T-helper 1 cell treated with Interleukin-12 subunit alpha and Interleukin-12 subunit beta and Interleukin-4 antibody, amounts not matched to agents 30 ng/mL and 1 ng/mL, for 36 hours (primary cell): ENCODE data around the gene ZNF213. TPM values are rescaled to one million over a fixed set of nuclear protein-coding genes. Genes with fewer than 3 reads are reported as not detected.

ENCODE experiments used
- intact Hi-C: fragments of 100-400 bp; cut with micrococcal nuclease; formaldehyde crosslinking; loops from one replicate; pipeline ENCODE4 v1.15.1; 2024
- total RNA-seq: library from RNA; stranded (reverse); gene quantifications from 2 replicates; pipeline ENCODE4 v1.2.3, GENCODE V29; 2022

The ZNF213 gene
- total RNA-seq, 1 donor from 2014 or later: 11.3 TPM

DNA sequence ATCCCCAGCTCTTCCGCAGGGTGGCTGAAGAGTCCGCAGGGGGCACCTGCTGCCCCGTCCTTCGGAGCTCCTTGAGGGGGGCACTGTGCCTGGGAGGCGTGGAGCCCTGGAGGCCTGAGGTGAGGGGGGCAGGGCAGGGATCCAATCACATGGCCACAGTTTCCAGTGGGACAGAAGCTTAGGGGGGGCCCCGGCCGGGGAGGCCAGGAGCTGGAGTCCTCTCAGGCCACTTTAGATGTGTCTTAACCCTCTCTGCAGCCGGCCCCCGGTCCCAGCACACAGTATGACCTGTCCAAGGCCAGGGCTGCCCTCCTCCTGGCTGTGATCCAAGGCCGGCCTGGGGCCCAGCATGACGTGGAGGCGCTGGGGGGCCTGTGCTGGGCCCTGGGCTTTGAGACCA lies 10.8 kb downstream of the ZNF213 start:
- intact Hi-C loops: no loop called here

DNA sequence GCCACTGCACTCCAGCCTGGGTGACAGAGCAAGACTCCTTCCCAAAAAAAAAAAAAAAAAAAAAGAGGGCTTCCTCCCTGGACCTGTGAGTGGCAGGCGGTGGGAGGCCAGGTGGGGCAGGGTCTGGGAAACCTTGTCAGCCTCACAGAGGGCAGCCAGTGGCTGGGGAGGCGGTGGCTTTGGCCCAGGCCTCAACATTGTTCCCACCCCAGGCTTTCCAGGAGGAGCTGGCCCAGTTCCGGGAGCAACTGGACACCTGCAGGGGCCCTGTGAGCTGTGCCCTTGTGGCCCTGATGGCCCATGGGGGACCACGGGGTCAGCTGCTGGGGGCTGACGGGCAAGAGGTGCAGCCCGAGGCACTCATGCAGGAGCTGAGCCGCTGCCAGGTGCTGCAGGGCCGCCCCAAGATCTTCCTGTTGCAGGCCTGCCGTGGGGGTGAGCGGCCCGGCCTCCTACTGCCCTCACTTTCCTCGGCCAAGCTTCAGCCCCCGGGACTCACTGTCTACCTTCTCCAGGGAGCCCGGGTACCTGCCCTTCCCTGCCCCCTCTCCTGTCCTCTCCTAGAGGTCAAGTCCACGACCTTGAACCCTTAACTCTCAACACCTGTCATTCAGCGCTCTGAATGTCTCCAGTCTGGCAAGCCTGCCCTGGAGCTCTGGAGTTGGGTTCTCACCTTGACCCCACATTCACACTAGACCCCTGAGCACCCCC lies 12.4 kb downstream of the ZNF213 start:
- intact Hi-C loops: no loop called here

DNA sequence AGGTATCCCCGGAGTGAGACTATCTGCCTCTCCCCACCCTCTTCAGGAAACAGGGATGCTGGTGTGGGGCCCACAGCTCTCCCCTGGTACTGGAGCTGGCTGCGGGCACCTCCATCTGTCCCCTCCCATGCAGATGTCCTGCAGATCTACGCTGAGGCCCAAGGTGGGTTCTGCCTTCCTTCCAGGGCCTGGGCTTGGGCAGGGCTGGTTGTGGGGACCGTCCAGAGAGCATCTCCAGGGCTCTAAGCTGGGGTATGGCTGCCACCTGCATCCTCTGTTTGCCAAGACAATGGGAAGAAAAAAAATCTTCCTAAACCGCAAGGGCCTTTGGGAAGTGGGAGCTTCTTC lies 12.9 kb downstream of the ZNF213 start:
- intact Hi-C loops: no loop called here

DNA sequence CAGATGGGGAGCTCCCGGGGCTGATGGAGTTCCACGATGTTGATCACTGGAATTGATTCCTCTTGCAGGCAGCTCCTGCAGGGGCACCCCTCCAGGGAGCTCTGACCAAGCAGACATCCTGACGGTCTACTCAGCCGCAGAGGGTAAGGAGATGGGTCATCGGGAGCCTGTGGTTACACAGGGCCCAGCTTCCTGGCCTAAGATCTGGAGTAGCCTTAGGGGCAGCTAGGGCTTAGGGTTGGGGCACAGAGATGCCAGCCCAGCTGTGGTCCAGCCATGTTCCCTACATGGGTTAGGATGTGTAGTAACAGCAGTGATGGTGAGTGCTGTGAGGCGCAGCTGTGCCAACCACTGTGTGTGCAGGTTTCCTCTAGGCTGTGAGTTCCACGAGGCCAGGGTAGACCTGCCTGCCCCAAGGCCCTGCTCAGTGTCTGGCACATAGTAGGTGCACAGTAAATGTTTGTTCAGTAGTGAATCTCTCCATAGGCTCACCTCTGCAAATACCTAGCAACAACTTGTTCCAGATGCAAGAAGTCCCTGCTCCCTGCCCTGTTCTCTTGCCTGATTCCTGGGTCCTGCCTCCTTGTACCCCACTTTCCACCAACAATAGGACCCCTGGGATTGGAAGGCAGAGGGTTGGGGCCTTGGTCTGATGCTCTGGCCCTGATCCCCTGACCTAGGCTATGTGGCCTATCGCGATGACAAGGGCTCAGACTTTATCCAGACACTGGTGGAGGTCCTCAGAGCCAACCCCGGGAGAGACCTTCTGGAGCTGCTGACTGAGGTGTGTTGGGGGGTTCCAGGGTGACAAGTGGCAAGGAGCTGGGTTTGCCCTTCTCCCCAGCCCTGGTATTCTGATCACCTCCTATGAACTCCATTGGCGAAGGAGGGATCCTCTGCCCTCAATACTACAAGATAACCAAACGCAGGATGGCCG lies 13.7 kb downstream of the ZNF213 start:
- intact Hi-C loops: no loop called here

DNA sequence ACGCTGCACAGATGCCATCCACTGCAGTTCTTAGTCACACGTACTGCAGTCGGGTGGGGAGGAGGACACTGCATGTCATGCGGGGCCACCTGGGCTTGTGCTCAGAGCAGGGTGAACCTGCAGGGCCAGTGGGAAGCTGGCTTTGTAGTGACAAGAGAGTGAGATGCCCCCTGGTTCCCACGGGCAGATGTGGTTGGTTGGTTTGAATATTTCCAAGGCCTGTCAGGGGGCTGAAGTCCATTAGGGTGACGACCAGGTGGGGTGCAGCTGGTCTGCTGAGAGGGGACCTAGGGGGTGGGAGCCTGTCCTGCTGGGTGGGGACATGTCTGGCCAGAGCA lies 14.3 kb downstream of the ZNF213 start:
- intact Hi-C loops: no loop called here

DNA sequence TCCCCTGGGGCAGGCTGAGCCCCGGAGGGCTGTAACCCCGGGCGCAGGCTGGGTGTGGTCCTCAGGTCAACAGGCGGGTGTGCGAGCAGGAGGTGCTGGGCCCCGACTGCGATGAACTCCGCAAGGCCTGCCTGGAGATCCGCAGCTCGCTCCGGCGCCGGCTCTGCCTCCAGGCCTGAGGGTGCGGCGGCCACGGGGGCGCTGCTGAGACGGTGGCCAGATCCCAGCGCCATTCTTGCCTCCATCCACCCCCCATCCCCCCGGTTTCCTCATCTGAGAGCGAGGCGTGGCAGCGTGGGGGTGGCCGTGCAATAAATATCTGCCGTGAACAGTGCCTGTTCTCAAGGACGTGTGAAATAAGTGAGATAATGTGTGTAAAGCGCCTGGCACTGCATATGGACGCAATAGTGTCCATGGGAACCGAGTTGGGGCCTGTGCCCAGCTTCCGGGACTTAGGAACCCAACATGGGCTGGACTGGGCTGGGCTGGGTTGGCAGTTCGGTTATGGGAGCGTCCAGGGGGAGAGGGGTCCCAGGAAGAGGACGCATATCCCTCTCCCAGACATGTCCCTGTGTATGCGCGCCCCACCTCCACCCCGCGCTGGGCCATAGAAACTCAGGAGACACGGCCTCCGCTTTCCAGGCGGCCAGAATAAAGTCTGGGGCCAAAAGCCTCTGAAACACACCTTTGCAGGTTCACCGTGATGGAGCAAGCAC lies 15.0 kb downstream of the ZNF213 start:
- intact Hi-C loops: loop anchor here (1.0 to 10.0 kb wide), 10 partner anchors 9 to 1945 kb away; partner anchors contain the start of genes EEF2KMT, SRRM2, ZNF174 and ZNF213

DNA sequence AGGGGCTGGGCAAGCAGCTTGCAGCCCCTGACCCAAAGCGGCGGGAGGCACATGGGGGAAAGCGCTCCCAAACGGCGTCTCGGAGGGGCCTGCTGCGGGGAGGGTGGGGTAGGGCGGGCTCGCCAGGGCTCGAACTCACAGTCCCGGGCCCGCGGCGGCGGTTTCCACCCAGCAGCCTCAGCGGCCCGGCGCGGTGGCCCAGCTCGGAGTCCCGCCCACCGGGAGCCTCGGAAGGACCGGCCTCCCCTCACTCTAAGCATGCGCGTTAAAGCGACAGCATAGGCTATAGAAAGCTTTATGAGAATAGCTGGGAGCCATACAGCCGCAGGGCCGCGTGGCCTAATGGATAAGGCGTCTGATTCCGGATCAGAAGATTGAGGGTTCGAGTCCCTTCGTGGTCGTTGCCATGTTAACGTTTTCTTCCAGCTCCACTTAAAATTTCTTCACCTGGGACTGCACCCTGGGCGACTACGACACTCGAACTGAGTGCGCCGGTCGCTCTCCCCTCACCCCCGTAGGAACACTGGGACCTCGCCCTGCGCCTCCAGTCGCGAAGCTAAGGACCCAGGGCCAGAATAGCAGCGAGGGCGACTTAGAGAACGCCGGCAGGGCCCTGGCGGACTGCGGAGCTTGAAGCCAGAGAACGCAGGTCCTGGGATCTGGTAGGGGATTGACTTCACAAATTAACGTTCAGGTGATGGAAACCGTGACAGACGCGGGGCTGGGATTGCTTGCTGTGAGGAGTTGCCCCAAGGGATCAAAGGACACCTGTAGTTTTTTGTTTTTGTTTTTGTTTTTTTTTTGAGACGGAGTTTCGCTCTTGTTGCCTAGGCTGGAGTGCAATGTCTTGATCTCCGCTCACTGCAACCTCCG lies 15.8 kb downstream of the ZNF213 start:
- intact Hi-C loops: loop anchor here (1.0 to 10.0 kb wide), 10 partner anchors 8 to 1944 kb away; partner anchors contain the start of genes EEF2KMT, SRRM2, ZNF174 and ZNF213

DNA sequence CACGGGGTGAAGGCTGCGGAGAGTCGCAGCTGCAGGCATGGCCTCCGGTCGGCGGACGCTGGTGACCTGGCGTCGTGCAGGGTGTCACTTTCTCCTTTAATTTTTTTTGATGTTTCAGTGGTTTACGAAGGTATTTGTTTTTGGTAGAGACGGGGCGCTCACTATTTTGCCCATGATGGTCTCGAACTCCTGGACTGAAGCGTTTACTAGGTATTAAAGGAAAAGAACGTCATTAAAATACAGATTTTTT lies 17.1 kb downstream of the ZNF213 start:
- intact Hi-C loops: loop anchor here (10.0 kb wide), 2 partner anchors 397 to 1943 kb away; partner anchors contain the start of genes EEF2KMT and SRRM2

DNA sequence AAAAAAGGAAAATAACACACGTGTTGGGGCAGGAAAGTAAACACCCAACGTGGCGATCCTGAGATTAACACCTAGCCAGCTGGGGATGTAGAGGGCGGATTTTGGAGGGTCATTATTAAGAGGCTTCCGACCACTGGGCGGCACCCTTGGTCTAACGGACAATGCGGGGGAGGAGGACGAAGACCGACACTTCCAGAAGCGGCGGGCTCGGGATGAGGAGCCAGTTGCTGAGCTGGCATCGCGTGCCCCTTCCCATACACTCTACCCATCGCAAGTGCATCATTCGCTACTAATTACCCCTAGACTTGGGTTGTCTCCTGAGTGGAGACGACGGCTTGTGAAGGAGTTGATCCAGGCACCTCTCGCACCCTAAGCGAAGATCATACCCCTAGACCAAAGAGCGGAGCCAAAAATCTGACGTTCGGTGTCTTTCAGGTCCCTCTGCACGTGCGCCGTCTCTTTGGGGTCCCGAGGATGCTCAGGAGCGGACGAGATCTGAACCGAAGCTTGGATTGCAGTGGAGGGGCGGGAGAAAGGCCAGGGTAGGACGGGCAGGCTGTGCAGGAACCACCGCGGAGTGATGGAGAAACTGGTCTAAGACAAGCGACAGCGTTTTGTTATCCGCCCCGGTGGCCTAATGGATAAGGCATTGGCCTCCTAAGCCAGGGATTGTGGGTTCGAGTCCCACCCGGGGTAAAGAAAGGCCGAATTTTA lies 17.6 kb downstream of the ZNF213 start:
- intact Hi-C loops: loop anchor here (10.0 kb wide), 2 partner anchors 398 to 1942 kb away; partner anchors contain the start of genes EEF2KMT and SRRM2

DNA sequence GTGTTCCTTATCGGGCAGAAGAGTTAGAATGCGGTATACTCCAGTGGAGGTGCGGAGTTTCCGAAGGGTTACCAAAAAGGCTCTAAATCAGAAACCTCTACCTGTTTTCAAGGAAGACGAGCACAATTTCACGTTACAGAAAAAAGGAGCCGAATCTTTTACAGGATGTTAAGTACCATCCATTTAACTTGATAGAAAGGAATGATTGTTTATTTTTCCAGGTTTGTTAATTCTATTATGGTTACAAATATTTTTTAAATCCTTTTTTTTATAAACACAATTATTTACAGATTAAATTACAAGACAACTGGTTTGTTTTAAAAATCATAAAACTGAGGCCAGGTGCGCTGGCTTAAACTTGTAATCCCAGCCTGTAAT lies 18.2 kb downstream of the ZNF213 start:
- intact Hi-C loops: loop anchor here (10.0 kb wide), 2 partner anchors 398 to 1942 kb away; partner anchors contain the start of genes EEF2KMT and SRRM2

DNA sequence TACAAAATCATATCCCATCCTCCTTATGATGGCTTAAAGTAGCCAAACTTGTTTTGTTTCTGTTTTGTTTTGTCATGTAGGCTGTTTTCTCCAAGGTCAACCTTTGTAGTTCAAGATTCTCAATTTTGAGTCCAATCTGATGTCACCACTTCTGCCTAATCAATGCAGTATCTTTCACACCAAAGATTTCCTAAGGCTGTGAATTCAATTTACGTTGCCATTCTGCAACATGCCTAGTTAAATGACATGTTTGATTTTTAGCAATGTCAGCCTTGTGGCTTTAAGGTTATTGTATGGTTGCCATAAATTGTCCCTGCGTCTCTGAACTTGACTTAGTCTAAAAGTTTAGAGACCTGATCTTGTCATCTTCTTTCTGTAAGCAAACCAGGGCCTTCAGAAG lies 20.4 kb downstream of the ZNF213 start:
- intact Hi-C loops: loop anchor here (10.0 kb wide), 2 partner anchors 400 to 1940 kb away; partner anchors contain the start of genes EEF2KMT and SRRM2

DNA sequence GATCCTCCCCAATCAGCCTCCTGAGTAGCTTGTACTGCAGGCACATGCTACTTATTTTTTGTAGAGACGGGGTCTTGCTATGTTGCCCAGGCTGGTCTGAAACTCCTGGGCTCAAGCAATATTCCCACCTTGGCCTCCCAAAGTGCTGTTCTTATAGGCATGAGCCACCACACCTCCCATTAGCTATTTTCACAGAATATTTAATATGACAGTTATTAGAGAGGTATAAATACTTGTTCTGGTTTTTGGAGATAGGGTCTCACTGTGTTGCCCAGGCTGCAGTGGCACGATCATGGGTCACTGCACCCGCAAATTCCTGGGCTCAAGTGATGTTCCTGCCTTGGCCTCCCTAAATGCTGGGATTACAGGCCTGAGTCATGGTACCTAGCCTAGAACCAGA lies 21.1 kb downstream of the ZNF213 start:
- intact Hi-C loops: loop anchor here (10.0 kb wide), 2 partner anchors 401 to 1939 kb away; partner anchors contain the start of genes EEF2KMT and SRRM2

DNA sequence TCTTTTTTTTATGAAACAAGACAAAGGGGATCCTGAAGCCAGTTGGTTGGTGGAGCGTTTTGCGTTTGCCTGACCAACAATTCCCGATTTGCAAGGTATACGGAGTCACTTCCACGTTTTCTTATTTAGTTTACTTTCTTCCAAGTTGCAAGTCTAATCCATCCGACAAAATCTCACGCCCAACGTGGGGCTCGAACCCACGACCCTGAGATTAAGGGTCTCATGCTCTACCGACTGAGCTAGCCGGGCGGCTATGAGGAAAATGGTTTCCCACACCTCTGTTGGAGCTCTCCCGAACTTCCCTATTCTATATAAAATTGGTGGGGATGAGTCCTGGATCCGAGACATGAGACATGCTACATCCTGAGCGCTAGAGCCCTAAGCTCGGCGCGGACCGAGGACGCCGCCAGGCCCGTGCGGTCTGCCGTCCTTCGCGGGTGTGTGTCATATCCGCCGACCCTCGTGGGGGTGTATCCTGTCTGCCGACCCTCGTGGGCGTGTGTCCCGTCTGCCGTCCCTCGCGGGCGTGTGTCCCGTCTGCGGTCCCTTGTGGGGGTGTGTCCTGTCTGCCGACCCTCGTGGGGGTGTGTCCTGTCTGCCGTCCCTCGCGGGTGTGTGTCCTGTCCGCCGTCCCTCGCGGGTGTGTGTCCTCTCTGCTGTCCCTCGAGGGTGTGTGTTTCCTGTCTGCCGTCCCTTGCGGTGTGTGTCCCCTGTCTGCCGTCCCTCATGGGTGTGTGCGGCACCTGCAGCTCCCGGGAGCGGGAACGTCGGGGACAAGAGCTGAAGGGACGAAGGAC lies 22.6 kb downstream of the ZNF213 start:
- intact Hi-C loops: loop anchor here (1.0 to 10.0 kb wide), 8 partner anchors 7 to 1937 kb away; partner anchors contain the start of genes EEF2KMT, SRRM2, THOC6 and TIGD7

DNA sequence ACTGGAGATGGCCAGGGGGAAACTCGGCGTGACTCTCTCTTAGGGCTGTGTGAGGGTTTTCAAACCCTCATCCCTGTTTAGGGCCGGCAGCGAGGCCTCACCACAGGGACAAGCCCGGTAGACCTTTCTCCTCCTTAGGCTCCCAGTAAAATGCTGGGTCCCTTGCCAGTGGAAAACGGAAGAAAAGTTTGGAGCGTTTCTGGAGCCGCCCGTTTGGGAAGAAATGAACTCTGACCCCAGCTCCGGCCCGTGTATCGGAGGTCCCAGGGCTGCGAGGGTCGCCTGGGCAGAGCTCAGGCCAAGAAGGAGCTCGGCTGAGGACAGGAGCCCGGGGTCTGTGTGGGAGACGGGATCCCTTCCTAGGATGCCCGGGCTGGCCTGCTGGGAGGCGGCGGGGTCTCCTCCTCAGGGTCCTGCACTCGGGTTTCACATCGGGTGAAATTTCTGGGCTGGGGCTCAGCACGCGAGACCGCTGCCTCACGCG lies 23.2 kb downstream of the ZNF213 start:
- intact Hi-C loops: loop anchor here (1.0 to 10.0 kb wide), 8 partner anchors 8 to 1937 kb away; partner anchors contain the start of genes EEF2KMT, SRRM2, THOC6 and TIGD7

DNA sequence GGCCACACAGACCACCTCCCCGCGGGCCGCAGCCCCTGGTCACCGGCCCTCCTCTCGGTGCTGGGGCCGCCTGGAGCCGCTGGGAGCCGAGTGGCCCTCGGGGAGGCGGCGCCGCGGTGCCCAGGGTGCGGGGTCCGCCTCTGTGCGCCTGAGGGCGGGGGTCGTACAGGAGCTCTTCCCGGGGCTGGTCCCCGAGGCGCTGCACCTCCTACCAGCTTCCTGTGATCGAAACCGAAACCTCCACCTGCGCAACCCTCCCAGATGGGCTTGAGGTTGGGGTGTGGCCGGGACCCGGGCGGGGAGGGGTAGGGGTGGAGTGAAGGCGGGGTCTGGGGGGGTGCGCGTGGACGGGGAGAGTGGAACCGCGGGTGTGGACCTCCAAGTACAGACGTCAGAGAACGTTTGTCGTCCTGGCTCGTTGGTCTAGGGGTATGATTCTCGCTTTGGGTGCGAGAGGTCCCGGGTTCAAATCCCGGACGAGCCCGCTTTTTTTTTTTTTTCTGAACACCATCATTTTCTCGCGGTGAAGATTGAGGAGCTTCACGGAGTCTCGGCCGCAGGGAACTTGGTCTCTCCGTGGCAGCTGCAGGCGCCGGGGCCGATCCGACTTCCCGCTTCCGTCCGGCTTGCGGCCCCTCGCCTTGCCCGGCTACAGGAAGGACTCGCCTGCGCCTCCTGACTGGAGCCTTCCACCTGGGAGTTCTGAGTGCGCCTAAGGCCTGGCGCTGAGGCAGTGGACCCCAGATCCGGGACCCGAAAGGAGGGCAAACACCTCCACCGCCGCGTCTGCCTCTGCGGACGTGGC lies 23.9 kb downstream of the ZNF213 start:
- intact Hi-C loops: loop anchor here (1.0 to 10.0 kb wide), 8 partner anchors 8 to 1936 kb away; partner anchors contain the start of genes EEF2KMT, SRRM2, THOC6 and TIGD7

DNA sequence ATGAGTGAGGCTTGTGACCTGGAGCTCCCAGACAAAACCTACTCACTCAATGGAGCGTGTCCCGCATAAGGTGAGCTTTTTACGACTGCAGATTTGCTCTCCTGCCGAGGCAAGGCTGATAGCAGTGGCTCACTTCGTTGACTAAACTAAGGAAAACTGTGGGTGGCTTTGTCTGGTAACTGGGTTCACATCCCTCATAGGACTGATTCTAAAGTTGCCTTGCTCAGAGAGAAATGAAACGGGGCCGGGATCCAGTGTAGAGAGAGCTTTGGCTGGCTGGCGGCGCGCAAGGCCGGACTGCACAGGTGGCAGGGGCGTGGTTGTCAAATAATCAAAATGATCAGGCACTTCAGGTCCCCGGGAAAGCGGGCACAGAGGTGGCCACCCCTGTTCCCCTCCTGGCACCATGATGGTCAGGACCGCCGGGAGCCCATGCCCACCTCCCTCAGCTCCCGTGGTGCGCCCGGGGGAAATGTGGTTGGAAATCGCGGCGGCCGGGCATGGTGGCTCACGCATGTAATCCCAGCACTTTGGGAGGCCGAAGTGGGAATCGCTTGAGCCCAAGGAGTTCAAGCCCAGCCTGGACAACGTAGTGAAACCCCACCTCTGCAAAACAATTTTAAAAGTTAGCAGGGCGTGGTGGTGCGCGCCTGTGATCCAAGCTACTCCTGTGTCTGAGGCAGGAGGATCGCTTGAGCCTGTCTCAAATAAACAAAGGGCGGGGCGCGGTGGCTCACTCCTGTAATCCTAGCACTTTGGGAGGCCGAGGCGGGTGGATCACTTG lies 26.6 kb downstream of the ZNF213 start:
- intact Hi-C loops: no loop called here
